Activated CD4-positive, alpha-beta T cell treated with anti-CD3 and anti-CD28 coated beads for 48 hours (primary cell): Measurements from ENCODE around the gene ZSCAN22.

Experiments used
- DNase-seq: peaks from one replicate; pipeline ENCODE4 v3.0.0-alpha.2; 2020

The ZSCAN22 gene

DNA sequence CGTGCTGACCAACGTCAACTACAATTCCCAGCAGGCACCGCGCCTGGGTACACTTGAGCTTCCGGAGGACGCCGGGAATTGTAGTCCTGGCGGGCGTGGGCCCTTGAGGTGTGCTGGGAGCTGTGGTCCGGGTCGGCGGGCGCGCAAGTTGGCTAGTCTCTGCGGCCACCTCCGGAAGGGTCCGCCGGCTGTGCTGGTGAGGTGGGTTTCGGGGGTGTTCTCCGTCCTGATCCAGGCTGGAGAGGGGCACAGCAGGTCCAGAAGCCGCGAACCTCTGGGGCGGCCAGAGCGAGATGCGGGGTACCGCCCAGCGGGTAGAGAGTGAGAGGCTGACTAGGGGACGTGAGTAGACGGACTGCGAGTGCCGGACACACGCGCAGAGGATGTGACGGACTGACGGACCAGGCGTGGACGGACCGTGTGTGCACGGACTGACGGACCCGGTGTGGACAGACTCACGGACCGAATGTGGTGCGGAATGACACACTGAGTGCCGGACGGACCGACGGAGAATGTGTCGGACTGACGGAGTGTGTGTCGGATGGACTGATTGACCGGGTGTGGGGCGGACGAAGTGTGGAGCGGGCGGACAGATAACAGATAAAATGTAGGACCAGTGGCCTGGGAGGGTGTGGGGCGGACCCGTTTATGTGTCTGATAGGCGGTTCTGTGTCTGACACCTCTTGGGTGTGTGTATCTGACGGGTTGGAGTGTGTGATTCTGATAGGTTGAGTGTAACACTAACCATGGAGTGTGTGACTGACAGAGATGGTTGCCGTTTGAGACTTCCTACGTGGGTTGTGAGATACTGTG lies at the start of gene ZSCAN22:
ZSCAN22 (plus strand) TSS at position 81 of the 813 bp plus-strand sequence. CDS start 7,809 bp downstream, outside the sequence.
- DNase-seq = peak; percentile 95

DNA sequence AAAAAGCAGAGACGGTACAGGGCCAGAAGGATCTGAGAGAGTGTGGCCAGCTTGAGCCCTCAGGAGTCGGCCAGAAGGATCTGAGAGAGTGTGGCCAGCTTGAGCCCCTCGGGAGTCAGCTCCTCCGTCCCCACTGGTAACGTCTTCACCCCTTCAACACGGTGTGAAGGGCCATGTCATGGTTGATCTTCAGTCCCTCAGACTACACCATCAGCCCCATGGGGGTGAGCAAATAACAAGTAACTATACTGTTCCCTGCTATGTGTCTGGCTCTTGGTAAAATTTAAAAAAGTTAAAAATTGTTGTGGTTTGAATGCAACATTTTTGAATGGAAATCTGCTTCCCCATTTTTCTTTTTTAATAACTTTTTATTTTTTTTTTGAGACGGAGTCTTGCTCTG lies 49.6 kb upstream of the ZSCAN22 start:
- DNase-seq = no peak

DNA sequence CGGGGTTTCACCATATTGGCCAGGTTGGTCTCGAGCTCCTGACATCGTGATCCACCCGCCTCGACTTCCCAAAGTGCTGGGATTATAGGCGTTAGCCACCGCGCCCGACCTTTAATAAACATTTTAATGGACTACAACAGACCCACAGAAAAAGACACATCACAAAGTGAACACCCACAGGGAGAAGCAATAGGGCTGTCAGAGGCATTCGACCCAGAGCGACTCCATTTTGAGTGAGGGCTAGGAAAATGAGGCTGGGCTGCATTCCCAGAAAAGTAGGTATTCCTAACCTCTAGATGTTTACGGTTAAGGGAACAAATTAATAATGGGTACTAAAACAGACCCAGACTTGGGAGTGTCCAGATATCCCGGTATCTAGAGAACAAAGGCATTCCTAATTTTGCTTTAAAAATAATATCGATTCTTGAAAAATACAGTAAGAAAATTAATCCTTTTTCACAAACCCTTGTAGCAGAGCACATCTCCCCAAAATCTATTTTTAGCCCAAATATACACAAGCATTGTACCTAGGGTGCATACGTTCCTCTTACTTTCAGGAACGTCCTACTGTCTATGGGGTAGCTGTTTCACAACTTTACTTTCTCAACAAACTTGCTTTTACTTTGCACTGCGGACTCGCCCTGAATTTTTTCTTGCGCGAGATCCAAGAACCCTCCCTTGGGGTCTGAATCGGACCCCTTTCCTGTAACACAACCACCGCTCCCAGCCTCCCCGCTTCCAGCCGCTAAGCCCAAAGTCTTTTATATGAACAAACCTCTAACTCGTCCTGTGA lies 48.9 kb upstream of the ZSCAN22 start:
- no peak for DNase-seq

DNA sequence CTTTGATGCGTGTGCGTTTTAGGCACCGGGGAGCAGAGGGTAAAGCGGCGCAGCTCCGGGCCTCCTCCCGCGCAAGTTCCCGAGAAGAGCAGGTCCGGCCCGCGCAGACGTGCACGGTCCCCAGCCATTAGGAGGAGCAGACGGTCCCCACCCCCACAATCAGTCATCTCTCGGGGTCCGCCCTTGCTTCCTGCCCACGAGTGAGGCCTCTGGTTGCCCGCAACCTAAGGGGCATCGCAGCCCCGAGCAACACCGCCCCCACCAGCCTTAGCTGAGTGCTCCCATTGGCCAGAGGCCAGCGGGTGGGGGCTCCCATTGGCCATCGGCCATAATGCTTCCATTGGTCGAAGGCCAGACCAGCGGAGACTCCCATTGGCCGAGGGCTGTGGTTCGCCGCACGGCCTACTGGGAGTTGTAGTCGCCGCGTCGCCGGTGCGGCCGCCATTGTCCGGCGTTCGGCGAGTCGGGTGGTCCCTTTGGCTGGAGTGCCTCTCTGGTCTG lies 48.2 kb upstream of the ZSCAN22 start, which contains the start of gene ZNF8:
ZNF8 (plus strand) TSS at position 415 of the 501 bp plus-strand sequence. CDS start 127 bp downstream, outside the sequence.
- DNase-seq = peak; percentile 98

DNA sequence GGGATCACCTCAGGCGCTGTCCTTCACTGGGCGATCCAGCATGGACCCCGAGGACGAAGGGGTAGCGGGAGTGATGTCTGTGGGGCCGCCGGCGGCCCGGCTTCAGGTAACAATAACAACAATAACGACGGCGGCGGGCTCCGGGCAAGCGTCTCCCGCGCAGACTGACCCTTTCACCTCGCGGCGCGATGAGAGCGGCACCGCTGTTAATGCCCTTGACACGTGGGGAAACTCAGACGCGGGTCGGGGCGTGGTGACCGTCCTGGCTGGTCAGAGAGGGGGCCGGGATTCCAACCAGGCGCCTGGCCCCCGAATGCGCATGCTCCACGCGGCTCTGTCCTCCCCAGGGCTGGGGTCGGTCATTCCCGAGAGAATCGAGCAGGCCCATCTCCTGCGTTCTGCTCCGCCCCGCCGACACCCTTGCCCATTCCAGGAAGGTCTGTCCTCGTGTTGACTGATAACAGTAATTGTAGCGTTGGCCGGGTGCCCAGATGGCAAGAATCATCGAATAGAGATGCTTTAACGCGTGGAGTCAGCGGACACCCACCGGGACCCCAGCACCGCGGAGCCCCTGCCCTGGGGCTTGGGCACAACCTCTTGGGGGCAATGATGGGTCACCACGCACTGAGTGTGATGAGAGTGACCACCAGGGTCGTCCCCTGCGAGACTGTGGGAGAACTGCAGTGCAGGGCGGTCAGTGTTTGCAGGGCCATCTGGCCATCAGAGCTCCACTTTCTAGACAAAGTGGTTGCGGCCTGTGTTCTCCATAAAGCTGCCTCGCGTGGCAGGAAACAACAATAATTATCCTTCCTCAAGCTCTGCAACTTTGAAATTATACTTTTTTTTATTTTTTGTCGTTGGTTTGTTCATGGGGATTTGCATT lies 47.5 kb upstream of the ZSCAN22 start:
- peak; percentile 66 for DNase-seq

DNA sequence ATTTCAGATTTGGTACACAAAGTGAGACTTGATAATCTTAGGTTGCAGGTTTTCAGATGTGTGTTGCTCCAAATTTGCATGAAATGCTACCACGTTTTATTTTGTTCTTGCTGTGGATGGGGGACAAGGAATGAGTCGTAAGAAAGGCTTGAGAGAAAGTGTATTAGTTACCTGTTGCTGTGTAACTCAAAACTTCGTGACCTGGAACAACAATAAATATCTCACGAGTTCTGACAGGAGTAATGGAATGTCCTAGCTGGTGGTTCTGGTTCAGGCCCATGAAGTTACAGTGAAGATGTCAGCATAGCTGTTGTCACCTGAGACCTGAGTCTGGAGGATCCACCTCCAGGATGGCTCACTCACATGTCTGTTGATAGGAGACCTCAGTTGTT lies 46.9 kb upstream of the ZSCAN22 start:
- no peak for DNase-seq

DNA sequence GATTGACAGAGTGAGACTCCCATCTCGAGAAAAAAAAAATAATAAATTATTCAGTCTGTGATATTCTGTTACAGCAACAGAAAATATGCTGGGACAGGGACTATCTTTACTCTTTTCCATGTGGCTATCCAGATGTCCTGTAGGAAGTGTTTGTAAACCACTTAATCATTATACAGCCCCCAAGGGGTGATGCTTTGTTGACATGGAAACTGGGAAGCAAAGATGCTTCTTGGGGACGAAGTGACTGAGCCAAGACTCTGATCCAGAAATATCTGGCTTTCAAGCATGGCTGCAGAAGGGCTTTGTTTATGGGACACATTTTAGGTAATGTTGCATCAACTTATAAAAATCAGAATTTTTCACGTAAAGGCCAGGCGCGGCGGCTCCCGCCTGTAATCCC lies 42.6 kb upstream of the ZSCAN22 start:
- no peak for DNase-seq

DNA sequence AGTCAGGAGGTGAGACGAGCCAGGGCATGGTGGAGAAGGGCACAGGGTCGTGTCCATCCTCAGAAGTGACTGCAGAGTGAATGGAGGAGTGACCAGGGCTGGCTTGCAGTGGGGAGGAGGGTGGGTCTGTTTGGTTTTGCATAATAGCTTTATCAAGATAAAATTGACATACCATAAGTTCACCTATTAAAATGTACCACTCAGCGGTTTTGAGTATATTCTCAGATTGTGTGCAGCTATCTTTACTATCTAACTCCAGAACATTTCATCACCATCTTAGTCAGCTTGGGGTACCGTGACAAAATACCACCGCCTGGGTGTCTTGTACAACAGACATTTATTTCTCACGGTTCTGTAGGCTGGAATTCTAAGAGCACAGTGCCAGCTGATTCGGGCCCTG lies 34.9 kb upstream of the ZSCAN22 start:
- DNase-seq = no peak

DNA sequence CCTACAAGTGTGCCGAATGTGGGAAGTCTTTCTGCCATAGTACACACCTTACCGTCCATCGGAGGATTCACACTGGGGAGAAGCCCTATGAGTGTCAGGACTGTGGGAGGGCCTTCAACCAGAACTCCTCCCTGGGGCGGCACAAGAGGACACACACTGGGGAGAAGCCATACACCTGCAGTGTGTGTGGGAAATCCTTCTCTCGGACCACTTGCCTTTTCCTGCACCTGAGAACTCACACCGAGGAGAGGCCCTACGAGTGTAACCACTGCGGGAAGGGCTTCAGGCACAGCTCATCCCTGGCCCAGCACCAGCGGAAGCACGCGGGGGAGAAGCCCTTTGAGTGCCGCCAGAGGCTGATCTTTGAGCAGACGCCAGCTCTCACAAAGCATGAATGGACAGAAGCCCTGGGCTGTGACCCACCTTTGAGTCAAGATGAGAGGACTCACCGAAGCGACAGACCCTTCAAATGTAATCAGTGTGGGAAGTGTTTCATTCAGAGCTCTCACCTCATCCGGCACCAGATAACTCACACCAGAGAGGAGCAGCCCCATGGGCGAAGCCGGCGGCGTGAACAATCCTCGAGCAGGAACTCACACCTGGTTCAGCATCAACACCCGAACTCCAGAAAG lies 31.9 kb upstream of the ZSCAN22 start:
- no peak for DNase-seq

DNA sequence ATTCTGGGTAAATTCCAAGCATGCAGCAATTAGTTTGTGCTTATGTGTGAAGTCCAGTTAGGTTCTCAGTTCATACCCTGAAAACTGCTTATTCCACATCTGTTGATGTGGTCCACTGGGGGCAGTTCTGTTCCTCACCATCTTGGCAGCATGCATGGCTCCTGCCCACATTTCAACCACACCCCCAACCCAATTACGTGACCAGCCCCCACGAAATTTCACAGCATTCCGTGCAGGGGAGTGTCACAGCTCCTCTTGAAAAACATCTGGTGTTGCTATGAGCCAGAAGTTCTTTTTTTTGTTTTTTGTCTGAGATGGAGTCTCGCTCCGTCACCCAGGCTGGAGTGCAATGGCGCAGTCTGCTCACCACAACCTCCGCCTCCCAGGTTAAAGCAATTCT lies 30.7 kb upstream of the ZSCAN22 start:
- DNase-seq = no peak

DNA sequence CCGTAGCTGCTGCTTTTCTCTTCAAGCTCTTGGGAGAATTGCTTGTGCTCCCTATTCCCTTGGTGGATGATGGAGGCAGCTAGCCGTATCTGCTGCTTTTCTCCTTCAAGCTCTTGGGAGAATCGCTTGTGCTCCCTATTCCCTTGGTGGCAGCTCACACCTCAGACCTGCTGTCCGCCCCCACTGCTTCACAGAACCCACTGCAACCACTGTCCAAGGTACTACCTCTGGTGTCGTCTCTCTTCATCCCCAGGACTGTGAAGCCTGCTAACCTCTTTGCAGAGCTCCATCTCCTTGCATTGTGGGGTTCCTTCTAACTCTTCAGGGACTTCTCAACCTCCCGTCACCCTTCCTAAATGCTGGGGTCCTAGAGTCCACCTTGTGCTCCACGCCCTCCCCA lies 26.2 kb upstream of the ZSCAN22 start:
- no peak for DNase-seq

DNA sequence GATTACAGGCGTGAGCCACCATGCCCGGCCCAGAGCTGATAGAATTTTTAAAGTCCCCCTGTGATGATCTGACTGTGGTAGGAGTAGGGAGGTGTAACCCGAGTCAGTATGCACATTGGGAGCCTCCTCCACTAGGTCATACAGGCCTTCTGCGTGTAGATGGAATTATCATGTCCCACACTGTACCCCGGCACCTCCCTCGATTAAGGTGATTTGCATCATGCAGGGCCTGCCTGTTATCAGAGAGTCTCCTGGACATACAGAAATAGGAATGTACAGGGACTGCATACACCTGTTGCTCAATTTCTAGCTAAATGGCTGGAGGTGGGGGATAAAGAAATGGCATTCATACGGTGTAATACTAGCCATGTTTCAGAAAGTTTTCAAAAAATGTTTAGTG lies 22.5 kb upstream of the ZSCAN22 start:
- no peak for DNase-seq

DNA sequence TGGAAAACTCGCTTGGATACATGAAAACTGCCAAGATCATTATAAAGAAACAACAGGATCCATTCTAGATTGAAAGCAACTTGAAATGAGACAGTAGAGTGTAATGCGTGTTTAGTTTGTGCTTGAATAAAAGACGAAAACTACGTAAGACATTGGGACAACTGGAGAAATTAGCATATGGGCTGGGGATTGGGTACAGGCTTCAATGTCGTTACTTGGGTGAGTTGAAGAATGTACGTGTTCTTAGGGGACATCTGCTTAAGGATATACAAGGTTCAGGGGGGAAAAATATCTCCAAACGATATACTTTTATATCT lies 22.1 kb upstream of the ZSCAN22 start:
- no peak for DNase-seq

DNA sequence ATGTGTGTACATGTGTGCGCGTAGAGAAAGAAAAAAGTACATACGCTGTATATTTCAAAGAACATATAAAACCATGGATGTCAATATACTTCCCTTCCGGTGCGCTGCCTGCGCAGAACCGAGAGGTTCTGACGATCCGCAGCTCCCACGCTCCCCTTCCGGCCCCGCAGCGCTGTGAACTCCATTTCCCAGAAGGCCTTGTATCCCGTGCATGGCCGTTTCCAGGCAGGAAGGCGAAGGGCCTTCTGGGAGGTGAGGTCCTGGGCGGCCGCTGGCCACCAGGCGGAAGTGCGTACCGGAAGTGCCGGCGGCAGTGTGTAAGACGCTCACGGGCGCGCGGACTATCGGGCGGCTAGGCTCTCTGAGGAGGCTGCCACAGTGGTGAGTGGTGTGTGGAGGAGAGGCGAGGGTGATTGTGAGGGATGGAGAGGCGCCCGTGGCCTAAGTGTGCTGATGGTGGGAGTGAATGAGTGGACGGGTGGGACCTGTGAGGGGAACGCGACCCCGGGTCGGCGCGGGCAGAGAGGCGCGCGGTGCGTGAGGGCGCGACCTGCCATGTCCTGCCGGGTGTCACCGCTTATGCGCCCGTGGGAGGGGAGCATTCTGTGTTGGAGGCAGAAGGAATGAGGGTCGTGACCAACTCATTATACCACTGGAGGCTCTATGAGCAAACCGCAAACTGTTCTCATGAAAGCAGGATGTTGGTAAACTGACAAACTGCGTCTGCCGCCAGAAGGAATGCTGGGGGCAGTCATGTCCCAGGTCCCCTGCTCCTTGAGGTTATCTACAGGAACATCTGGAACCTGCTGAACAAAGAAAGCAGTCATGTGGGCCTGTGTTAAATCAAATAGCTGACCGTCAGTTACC lies 21.5 kb upstream of the ZSCAN22 start, which contains the start of gene ERVK3-1:
ERVK3-1 (plus strand) TSS at position 313 of the 867 bp plus-strand sequence. CDS start 6,792 bp downstream, outside the sequence.
- DNase-seq = peak; percentile 96

DNA sequence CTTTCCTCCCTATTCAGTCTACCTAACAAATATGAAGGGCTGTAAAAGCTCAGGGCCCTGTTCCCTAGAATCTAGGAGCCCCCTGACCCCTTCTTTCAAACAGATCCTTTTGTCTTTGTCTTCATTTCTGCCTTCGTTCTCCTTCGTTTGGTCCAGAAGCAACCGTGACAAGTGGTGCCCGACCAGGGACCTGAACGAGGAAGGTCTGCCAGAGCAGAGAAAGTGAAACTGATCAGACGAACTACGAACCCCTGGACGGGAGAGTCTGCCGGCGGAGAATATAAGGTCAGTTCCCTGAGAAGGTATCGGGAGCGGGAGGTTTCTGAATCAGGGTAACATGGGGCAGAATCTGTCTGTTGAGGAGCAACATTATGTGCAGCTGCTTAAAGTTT lies 20.9 kb upstream of the ZSCAN22 start:
- no peak for DNase-seq

DNA sequence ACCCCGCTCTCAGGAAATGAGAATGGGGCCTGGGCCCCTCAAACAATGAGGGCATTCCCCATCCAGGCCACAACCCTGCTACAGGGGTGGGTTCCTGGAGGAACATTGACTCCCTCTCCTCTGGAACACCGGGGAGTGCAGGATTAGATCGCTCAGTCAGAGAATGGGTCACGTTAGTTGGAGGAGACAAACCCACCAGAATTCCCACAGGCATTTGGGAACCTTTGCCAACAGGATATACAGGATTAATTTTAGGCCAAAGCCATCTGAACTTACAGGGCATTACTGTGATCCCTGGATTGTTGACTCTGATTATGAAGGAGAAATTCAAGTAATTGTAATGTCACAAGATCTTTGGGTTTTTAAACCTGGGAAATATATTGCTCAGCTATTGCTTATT lies 19.1 kb upstream of the ZSCAN22 start:
- DNase-seq = no peak

DNA sequence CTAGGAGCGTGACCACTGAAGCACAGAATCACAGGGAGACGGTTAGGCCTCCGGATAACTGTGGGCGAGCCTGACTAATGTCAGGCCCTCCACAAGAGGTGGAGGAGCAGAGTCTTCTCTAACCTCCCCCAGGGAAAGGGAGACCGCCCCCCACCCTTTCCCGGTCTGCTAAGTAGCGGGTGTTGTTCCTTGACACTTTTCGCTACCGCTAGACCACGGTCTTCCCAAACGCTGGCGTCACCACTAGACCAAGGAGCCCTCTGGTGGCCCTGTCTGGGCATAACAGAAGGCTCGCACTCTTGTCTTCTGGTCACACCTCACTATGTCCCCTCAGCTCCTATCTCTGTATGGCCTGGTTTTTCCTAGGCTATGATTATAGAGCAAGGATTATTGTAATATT lies 16.1 kb upstream of the ZSCAN22 start:
- DNase-seq = peak; percentile 27

DNA sequence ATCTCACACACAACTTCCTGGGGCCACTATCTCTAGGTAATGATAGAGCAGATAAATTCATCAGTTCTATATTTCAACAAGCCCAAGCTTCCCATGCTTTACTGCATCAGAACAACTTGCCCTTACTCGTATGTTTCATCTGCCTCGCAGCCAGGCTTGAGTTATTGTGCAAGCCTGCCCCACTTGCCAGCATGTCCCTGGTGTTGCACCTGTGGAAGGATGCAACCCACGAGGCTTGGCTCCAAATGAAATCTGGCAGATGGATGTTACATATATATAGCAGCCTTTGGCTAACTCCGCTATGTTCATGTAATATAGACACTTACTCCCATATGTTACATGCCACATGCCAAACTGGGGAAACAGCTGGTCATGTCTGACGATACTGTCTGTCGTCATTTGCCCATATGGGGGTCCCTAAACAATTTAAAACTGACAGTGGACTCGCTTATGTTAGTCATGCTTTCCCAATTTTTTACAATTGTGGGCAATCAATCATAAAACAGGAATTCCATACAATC lies 15.4 kb upstream of the ZSCAN22 start:
- DNase-seq = no peak

DNA sequence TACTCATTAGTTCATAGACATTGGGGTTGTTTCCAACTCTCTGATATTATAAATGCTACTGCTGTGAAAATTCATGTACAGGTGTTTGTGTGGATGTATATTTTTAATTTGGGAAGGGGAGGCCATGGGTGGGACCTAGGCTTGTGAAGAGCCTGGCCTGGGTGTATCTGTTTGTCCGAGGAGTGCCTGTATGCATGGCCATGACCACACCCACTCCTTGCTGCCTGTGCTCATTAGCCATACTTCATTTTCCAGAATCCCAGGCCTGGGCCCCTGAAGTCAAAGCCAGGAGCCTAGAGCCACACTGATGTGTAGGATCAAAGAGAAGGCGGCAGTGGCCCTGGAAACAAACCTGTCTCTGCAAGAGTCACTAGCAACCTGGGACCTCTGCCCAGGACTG lies 11.2 kb upstream of the ZSCAN22 start:
- DNase-seq = no peak

DNA sequence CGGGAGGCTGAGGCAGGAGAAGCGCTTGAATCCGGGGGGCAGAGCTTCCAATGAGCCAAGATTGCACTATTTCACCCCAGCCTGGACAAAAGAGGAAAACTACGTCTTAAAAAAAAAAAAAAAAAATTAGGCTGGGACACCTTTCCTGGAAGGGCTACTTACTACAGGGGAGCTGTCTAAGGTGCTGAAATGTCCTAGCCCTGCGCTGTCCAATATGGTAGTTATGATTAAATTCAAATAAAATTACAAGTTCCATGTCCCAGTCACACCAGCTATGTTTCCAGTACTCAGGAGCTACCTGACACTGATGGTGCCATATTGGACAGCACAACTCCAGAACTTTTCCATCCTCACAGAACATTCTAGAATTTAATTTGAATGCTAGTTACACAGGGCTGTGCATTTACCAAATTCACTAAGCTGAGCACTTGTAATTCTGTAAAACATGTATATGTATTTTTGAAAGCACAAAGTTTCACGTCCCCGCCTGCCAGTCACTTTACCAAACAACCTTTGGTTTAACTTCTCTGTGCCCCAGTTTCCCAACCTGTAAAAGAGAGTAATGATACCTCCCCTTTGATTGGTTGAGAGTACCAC lies 9.2 kb upstream of the ZSCAN22 start:
- no peak for DNase-seq

DNA sequence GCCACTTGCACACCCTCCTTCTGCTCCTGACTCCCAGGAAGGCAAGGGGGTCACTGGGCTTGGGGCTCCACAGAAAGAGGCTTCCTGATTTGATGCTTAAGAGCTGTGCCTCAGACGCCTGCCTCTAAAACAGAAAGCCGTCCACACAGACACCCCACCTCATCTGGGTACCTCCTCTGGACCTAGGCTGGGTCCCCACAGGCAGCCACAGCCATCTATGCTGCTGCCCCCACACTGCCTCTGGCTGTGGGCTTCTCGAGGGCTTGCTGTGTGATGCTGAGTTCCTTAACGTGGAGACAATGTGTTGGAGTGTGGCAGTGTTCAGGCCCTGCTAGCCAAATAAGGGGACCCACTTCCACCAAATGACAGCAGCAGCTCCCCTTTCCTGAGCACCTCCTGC lies 8.5 kb upstream of the ZSCAN22 start:
- DNase-seq = no peak
